Mammary epithelial cell (primary cell): Measurements from ENCODE around the gene AKR1C1.
"Not testable (repeated sequence)": the region's sequence is repeated elsewhere in the genome, so short reads cannot be mapped to it uniquely, and the experiment has no call there.

Experiments used
- EZH2 ChIP-seq: IDR thresholded peaks from 2 replicates; pipeline ENCODE4 v1.6.1; 2012; ENCODE audit warnings: low read length, inconsistent platforms, borderline replicate concordance
- TF ChIP-seq, protein P1 (sequence below), 2 donors: IDR thresholded peaks in 1 of 2; conservative IDR thresholded peaks in 1 of 2; 2 replicates each; pipeline ENCODE4 v1.5.1; 2011 to 2012; ENCODE audit warnings: inconsistent platforms in 2 of 2, low read length in 2 of 2, mild to moderate bottlenecking in 2 of 2, control low read depth in 1 of 2, low read depth in 1 of 2; ENCODE audit not compliant: insufficient read depth in 1 of 2; ENCODE audit errors: extremely low read depth in 1 of 2

GRCh38 chr10:5010043-5010442 lies 46.8 kb downstream of the AKR1C1 start:
- TF ChIP-seq, protein P1, sequence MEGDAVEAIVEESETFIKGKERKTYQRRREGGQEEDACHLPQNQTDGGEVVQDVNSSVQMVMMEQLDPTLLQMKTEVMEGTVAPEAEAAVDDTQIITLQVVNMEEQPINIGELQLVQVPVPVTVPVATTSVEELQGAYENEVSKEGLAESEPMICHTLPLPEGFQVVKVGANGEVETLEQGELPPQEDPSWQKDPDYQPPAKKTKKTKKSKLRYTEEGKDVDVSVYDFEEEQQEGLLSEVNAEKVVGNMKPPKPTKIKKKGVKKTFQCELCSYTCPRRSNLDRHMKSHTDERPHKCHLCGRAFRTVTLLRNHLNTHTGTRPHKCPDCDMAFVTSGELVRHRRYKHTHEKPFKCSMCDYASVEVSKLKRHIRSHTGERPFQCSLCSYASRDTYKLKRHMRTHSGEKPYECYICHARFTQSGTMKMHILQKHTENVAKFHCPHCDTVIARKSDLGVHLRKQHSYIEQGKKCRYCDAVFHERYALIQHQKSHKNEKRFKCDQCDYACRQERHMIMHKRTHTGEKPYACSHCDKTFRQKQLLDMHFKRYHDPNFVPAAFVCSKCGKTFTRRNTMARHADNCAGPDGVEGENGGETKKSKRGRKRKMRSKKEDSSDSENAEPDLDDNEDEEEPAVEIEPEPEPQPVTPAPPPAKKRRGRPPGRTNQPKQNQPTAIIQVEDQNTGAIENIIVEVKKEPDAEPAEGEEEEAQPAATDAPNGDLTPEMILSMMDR (conservative IDR thresholded peaks at IDR 0.05 in 1 of 2, IDR thresholded peaks at IDR 0.05 in 1 of 2; ENCODE audit: extremely low read depth in 1 of 2, insufficient read depth in 1 of 2, low read depth in 1 of 2, low read length in 2 of 2) = not testable (repeated sequence)
- not testable (repeated sequence) for TF ChIP-seq EZH2
